H1 (cell line): ENCODE measurements around the gene XIRP1. TPM values are rescaled to one million over a fixed set of nuclear protein-coding genes. Genes with fewer than 3 reads are reported as not detected.

Source experiments
- CTCF ChIA-PET: fragments of 300-600 bp; sonication (Branson Sonifier 250); formaldehyde crosslinking; loops from one replicate; lab custom pipeline; 2021; ENCODE audit not compliant: partially characterized antibody; lab: Charles Lee
- POLR2A ChIA-PET: fragments of 300-600 bp; sonication (Branson Sonifier 250); formaldehyde crosslinking; loops from one replicate; lab custom pipeline; 2021; ENCODE audit warnings: inconsistent platforms; ENCODE audit not compliant: partially characterized antibody; lab: Charles Lee
- DNase-seq, 2 experiments: peaks; one replicate each; pipeline versions ENCODE4 v3.0.0 to v3.0.0-alpha.2; 2010 to 2022; ENCODE audit warnings: low spot score in 2 of 2, low read depth in 1 of 2, mixed read lengths in 1 of 2
- FAIRE-seq: peaks from 2 replicates; lab custom pipeline; 2011; peaks lifted over from hg19 to GRCh38; lab: Jason Lieb, UNC
- H2AFZ ChIP-seq: 2 replicates; pipeline ENCODE4 v1.8.1; 2012; ENCODE audit warnings: low read length, inconsistent platforms
- H2AK5ac ChIP-seq: 2 replicates; pipeline ENCODE4 v1.6.1; 2013; ENCODE audit warnings: low read depth, low read length
- H2BK120ac ChIP-seq: replicated peaks from 2 replicates; pipeline ENCODE3; 2013; ENCODE audit warnings: low read depth, low read length, inconsistent platforms
- H2BK12ac ChIP-seq: 2 replicates; pipeline ENCODE4 v1.6.1; 2013; ENCODE audit warnings: low read depth, low read length
- H2BK15ac ChIP-seq: 2 replicates; pipeline ENCODE4 v1.6.1; 2013; ENCODE audit warnings: low read length
- H2BK20ac ChIP-seq: 2 replicates; pipeline ENCODE4 v1.6.1; 2013; ENCODE audit warnings: low read length
- H2BK5ac ChIP-seq: 2 replicates; pipeline ENCODE4 v1.6.1; 2013; ENCODE audit warnings: low read depth, low read length
- H3K14ac ChIP-seq: 2 replicates; pipeline ENCODE4 v1.6.1; 2013; ENCODE audit warnings: inconsistent platforms; ENCODE audit not compliant: insufficient read length
- H3K18ac ChIP-seq: 2 replicates; pipeline ENCODE4 v1.6.1; 2013; ENCODE audit warnings: low read length; ENCODE audit errors: extremely low read depth
- H3K23ac ChIP-seq: 2 replicates; pipeline ENCODE4 v1.6.1; 2013; ENCODE audit warnings: inconsistent platforms; ENCODE audit not compliant: insufficient read length
- H3K23me2 ChIP-seq: 2 replicates; pipeline ENCODE4 v1.6.1; 2013; ENCODE audit warnings: low read depth, low read length
- H3K27ac ChIP-seq: 2 replicates; pipeline ENCODE4 v1.6.1; 2011; ENCODE audit warnings: low read depth, low read length, inconsistent platforms
- H3K27me3 ChIP-seq, 4 experiments: replicated peaks in 1 of 4; 1 replicate in 1 of 4; 2 replicates in 3 of 4; pipeline versions ENCODE4 v1.6.1 to v1.8.1; 2011 to 2013; ENCODE audit warnings: low read length in 3 of 4, mild to moderate bottlenecking in 3 of 4, inconsistent platforms in 2 of 4, mixed read lengths in 2 of 4, moderate library complexity in 1 of 4; ENCODE audit not compliant: control insufficient read depth in 3 of 4, insufficient read depth in 3 of 4; ENCODE audit errors: extremely low read depth in 1 of 4
- H3K36me3 ChIP-seq, 4 experiments: 2 replicates each; pipeline versions ENCODE4 v1.6.1 to v1.8.1; 2011 to 2013; ENCODE audit warnings: mild to moderate bottlenecking in 4 of 4, low read length in 3 of 4, moderate library complexity in 2 of 4, control low read depth in 1 of 4, inconsistent platforms in 1 of 4; ENCODE audit not compliant: insufficient read depth in 4 of 4, control insufficient read depth in 2 of 4
- H3K4ac ChIP-seq: replicated peaks from 2 replicates; pipeline ENCODE3; 2013; ENCODE audit warnings: low read length, low read depth, mixed read lengths, inconsistent platforms; ENCODE audit not compliant: insufficient read length
- H3K4me1 ChIP-seq, 4 experiments: replicated peaks in 1 of 4; 1 replicate in 1 of 4; 2 replicates in 3 of 4; pipeline versions ENCODE4 v1.6.1 to v1.8.1; 2011 to 2013; ENCODE audit warnings: low read length in 3 of 4, inconsistent platforms in 2 of 4, mixed read lengths in 1 of 4; ENCODE audit not compliant: insufficient read depth in 4 of 4, control insufficient read depth in 3 of 4
- H3K4me2 ChIP-seq, 2 experiments: 2 replicates each; pipeline versions ENCODE4 v1.6.1 to v1.8.1; 2011 to 2013; ENCODE audit warnings: low read depth in 2 of 2, low read length in 2 of 2, control low read depth in 1 of 2, inconsistent platforms in 1 of 2, mild to moderate bottlenecking in 1 of 2; ENCODE audit not compliant: insufficient read depth in 1 of 2
- H3K4me3 ChIP-seq, 4 experiments: fragments of 200-600, 300-600 bp in 1 of 4; sonication (generic), shearing (Covaris generic), sonication (Bioruptor Twin) in 1 of 4; 2 replicates each; pipeline versions ENCODE4 v1.5.1 to v1.8.1; 2011 to 2016; ENCODE audit warnings: low read length in 4 of 4, low read depth in 3 of 4, control low read depth in 2 of 4, inconsistent platforms in 2 of 4, mild to moderate bottlenecking in 2 of 4, mixed read lengths in 1 of 4, moderate library complexity in 1 of 4; ENCODE audit not compliant: insufficient read depth in 2 of 4; ENCODE audit errors: extremely low read depth in 1 of 4
- H3K56ac ChIP-seq: replicated peaks from 2 replicates; pipeline ENCODE3; 2013; ENCODE audit warnings: low read depth, mild to moderate bottlenecking, mixed read lengths, low read length, inconsistent platforms; ENCODE audit not compliant: insufficient read length
- H3K79me1 ChIP-seq: 2 replicates; pipeline ENCODE4 v1.6.1; 2013; ENCODE audit warnings: low read depth, low read length, control low read depth
- H3K79me2 ChIP-seq, 2 experiments: 2 replicates each; pipeline versions ENCODE4 v1.6.1 to v1.8.1; 2012 to 2013; ENCODE audit warnings: low read length in 2 of 2, mild to moderate bottlenecking in 2 of 2, inconsistent platforms in 1 of 2; ENCODE audit not compliant: insufficient read depth in 2 of 2, control insufficient read depth in 1 of 2
- H3K9ac ChIP-seq, 4 experiments: replicated peaks in 1 of 4; 1 replicate in 1 of 4; 2 replicates in 3 of 4; pipeline versions ENCODE4 v1.6.1 to v1.8.1; 2011 to 2013; ENCODE audit warnings: low read depth in 3 of 4, low read length in 3 of 4, control low read depth in 2 of 4, mild to moderate bottlenecking in 2 of 4, moderate library complexity in 2 of 4, inconsistent platforms in 1 of 4; ENCODE audit errors: extremely low read depth in 1 of 4
- H3K9me3 ChIP-seq, 2 experiments: 2 replicates each; pipeline versions ENCODE4 v1.6.1 to v1.8.1; 2012 to 2013; ENCODE audit warnings: mild to moderate bottlenecking in 2 of 2, moderate library complexity in 2 of 2, control low read depth in 1 of 2, inconsistent platforms in 1 of 2, low read depth in 1 of 2, low read length in 1 of 2, mixed read lengths in 1 of 2; ENCODE audit not compliant: insufficient read depth in 2 of 2
- H4K20me1 ChIP-seq, 2 experiments: replicated peaks in 1 of 2; 2 replicates each; pipeline versions ENCODE3 to v1.8.1; 2011 to 2013; ENCODE audit warnings: inconsistent platforms in 2 of 2, low read length in 2 of 2, mild to moderate bottlenecking in 1 of 2; ENCODE audit not compliant: insufficient read depth in 2 of 2, control insufficient read depth in 1 of 2
- H4K5ac ChIP-seq: 2 replicates; pipeline ENCODE4 v1.6.1; 2013; ENCODE audit warnings: low read length, low read depth, mixed read lengths, inconsistent platforms; ENCODE audit not compliant: insufficient read length
- H4K8ac ChIP-seq: 2 replicates; pipeline ENCODE4 v1.8.0; 2013; ENCODE audit warnings: mild to moderate bottlenecking, moderate library complexity, low read length, inconsistent platforms; ENCODE audit not compliant: insufficient read depth; ENCODE audit errors: extremely low read depth
- H4K91ac ChIP-seq: replicated peaks from 2 replicates; pipeline ENCODE3; 2013; ENCODE audit warnings: low read length, mixed read lengths, inconsistent platforms; ENCODE audit not compliant: insufficient read length
- BACH1 ChIP-seq: IDR thresholded peaks from 2 replicates; pipeline ENCODE4 v1.6.1; 2012; ENCODE audit warnings: low read length, improper control_type of control experiment
- SIRT6 ChIP-seq: IDR thresholded peaks from one replicate; pipeline ENCODE4 v1.7.1; 2012; ENCODE audit warnings: low read length, inconsistent platforms
- WGBS, 2 experiments: shearing (Covaris generic) in 1 of 2; methylation state at CpG; one replicate each; pipeline versions ENCODE4 v1.1.6 to v1.1.7; 2013 to 2015; ENCODE audit warnings: low lambda C conversion rate in 2 of 2, mixed read lengths in 2 of 2, inconsistent platforms in 1 of 2, low coverage in 1 of 2, missing lambda C conversion rate in 1 of 2; ENCODE audit not compliant: insufficient replicate concordance in 2 of 2, insufficient coverage in 1 of 2, insufficient read length in 1 of 2; ENCODE audit errors: extremely low coverage in 1 of 2, missing lambda C conversion rate in 1 of 2; 5-methylcytosine and 5-hydroxymethylcytosine counted together
- polyA plus RNA-seq, 7 experiments: library from polyadenylated mRNA; depleted of rRNA in 3 of 7; stranded (reverse) in 5 of 7; unstranded in 2 of 7; fragments of >200 nt in 5 of 7; fragments of 200-250 nt in 2 of 7; gene quantifications; 1 replicate in 5 of 7; 2 replicates in 1 of 7; 4 replicates in 1 of 7; pipeline versions ENCODE4 v1.2.1 to v1.2.3, GENCODE V29; 2011 to 2013; ENCODE audit warnings: missing spikeins in 2 of 7, mixed read lengths in 2 of 7
- total RNA-seq: library from RNA; stranded (reverse); fragmentation: NEBNext Ultra II Directional; extraction: Animal tissue kit (Norgen Biotek cat#: 25700); gene quantifications from 2 replicates; pipeline ENCODE4 v1.2.1, GENCODE V29; 2021
- TF ChIP-seq, protein P1 (sequence below): IDR thresholded peaks from 2 replicates; pipeline ENCODE4 v1.6.1; 2012; ENCODE audit warnings: inconsistent platforms

Gene XIRP1
- total and polyA plus RNA-seq, 2 of the 8 experiments (the other 6 are each of a cell fraction or from before 2014, with no cell fraction given): not detected

DNA sequence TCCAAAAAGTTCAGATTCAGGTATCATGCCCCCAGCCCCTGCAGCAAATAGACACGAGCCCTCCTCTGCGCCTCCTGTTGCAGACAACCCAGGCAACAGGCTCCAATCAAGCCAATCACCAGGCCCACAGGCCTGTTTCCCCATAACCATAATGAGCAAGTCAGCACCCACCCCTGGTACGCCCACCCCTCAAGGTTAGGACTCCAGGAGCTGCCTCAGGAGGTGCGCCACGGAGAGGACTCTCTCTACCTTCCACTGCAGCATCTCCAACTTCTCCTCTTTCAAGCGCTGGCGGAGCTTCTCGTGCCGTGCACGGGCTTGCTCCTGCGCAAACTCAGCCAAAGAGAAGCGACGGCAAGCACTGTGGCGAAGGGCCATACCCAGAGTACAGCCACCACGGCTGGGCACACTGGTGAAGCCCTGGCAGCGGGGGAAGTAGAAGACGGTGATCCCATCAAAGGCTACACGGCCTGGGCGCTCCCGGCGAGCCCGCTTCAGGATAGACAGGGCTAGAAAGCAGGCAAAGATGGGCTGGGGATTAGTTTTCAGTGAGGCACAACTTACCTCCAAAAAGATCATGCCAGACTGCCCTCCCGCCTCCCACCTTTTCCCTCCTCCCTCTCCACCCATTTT is 47.5 kb downstream of the XIRP1 start:
- Histone ChIP-seq H2AFZ (no peak overlapping the region), H3K23me2 (no peaks in the 10 kb centered on the region; the same call in 1 of the 2 replicates), H2BK5ac (no peak overlapping the region; the same call in 1 of the 2 replicates), H4K20me1 (peaks cover 3 to 26% of the 10 kb centered on the region in 2 experiments), H3K18ac (no peak overlapping the region), H4K5ac (no peak overlapping the region), H2AK5ac (no peak overlapping the region), H3K4ac (no peak overlapping the region), H3K36me3 (peaks cover 14 to 45% (median 21%) of the 10 kb centered on the region in 4 experiments; a peak in 6 of 8 replicates), H4K8ac (no peak overlapping the region), H3K23ac (no peak overlapping the region), H3K9ac (no peak overlapping the region), H3K27me3 (no peaks in the 10 kb centered on the region), H3K4me2 (no peak overlapping the region), H3K9me3 (no peaks in the 10 kb centered on the region), H2BK12ac (no peak overlapping the region), H4K91ac (no peak overlapping the region), H2BK15ac (no peak overlapping the region), H3K27ac (no peak overlapping the region), H2BK20ac (no peak overlapping the region), H3K4me1 (peaks cover 9 to 28% (median 17%) of the 10 kb centered on the region in 4 experiments), H3K4me3 (no peak overlapping the region), H2BK120ac (no peak overlapping the region), H3K56ac (no peak overlapping the region), H3K14ac (no peak overlapping the region), H3K79me1 (peaks cover 9% of the 10 kb centered on the region; the same call in 1 of the 2 replicates), H3K79me2 (peaks cover 7 to 33% of the 10 kb centered on the region in 2 experiments)
- WGBS, 2 experiments: 88% methylated on average over 22 of the region's 23 CpGs; no CpG with 5 or more reads in 1 of the 2 experiments
- CTCF ChIA-PET: interaction anchor here (0.9 to 3.1 kb wide), 6 partner anchors 10 to 147 kb away, joined by 3 to 11 read pairs (median 4); partner anchors contain the start of genes GORASP1 and TTC21A
- no peak for FAIRE-seq
- no peak for DNase-seq
- POLR2A ChIA-PET: interaction anchor here (1.2 kb wide), 1 partner anchor 17 kb away, joined by 5 read pairs; no protein-coding TSS in a partner anchor
- TF ChIP-seq SIRT6 (no peak), BACH1 (no peak)
- TF ChIP-seq, protein P1, sequence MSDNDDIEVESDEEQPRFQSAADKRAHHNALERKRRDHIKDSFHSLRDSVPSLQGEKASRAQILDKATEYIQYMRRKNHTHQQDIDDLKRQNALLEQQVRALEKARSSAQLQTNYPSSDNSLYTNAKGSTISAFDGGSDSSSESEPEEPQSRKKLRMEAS: no peak
